Ecto neural progenitor cell (in vitro differentiated cells): ENCODE data around the gene ZNF224.
"Not testable (repeated sequence)": the region's sequence is repeated elsewhere in the genome, so short reads cannot be mapped to it uniquely, and the experiment has no call there.

ENCODE experiments used
- DNase-seq: peaks from one replicate; pipeline ENCODE4 v3.0.0-alpha.2; 2018; ENCODE audit warnings: low spot score

Gene ZNF224

GRCh38 chr19:44093931-44094765 is at the start of gene ZNF224:
ZNF224 (plus strand) TSS chr19:44094361; CDS start chr19:44097874, 3,513 bp downstream.
- DNase-seq: peak; percentile 92

GRCh38 chr19:44050740-44051649 is 43.2 kb upstream of the ZNF224 start:
- DNase-seq: no peak

- peak; percentile 93 for DNase-seq
These were observed 42.3 kb upstream of the ZNF224 start, which contains the start of gene ZNF223 for GRCh38 chr19:44051650-44052402. ZNF223 (plus strand) TSS chr19:44052036; CDS start chr19:44055177, 3,141 bp downstream.

GRCh38 chr19:44055870-44056269 is 38.3 kb upstream of the ZNF224 start:
- DNase-seq: no peak

GRCh38 chr19:44059229-44059628 is 34.9 kb upstream of the ZNF224 start:
- no peak for DNase-seq

GRCh38 chr19:44061038-44061437 is 33.1 kb upstream of the ZNF224 start:
- no peak for DNase-seq

GRCh38 chr19:44066305-44066704 is 27.9 kb upstream of the ZNF224 start:
- DNase-seq: no peak

- no peak for DNase-seq
These were observed 24.7 kb upstream of the ZNF224 start for GRCh38 chr19:44069415-44069814.

GRCh38 chr19:44071824-44072542 is 22.2 kb upstream of the ZNF224 start, which contains the start of gene ZNF284:
ZNF284 (plus strand) TSS chr19:44072159; CDS start chr19:44076390, 4,231 bp downstream.
- DNase-seq: peak; percentile 89

- no peak for DNase-seq
These were observed 21.4 kb upstream of the ZNF224 start for GRCh38 chr19:44072543-44073401.

GRCh38 chr19:44076325-44076724 is 17.8 kb upstream of the ZNF224 start:
- DNase-seq: no peak

GRCh38 chr19:44092108-44092507 is 2.1 kb upstream of the ZNF224 start:
- no peak for DNase-seq

GRCh38 chr19:44107751-44108150 is 13.6 kb downstream of the ZNF224 start:
- DNase-seq: no peak

- no peak for DNase-seq
These were observed 15.3 kb downstream of the ZNF224 start for GRCh38 chr19:44109458-44109857.

- DNase-seq: peak; percentile 82
These were observed 17.8 kb downstream of the ZNF224 start for GRCh38 chr19:44111910-44112463.

- DNase-seq: no peak
These were observed 18.6 kb downstream of the ZNF224 start for GRCh38 chr19:44112802-44113137.

GRCh38 chr19:44113138-44113783 is 19.1 kb downstream of the ZNF224 start, which contains the start of gene ZNF225:
ZNF225 (plus strand) TSS chr19:44113399; CDS start chr19:44115828, 2,429 bp downstream.
- peak; percentile 96 for DNase-seq

- peak; percentile 49 for DNase-seq
These were observed 19.7 kb downstream of the ZNF224 start for GRCh38 chr19:44113784-44114390.

GRCh38 chr19:44121162-44121561 is 27.0 kb downstream of the ZNF224 start:
- not testable (repeated sequence) for DNase-seq
